HCT116 (cell line): Measurements from ENCODE around the gene CDH23. TPM values are rescaled to one million over a fixed set of nuclear protein-coding genes. Genes with fewer than 3 reads are reported as not detected.

Experiments
- ATAC-seq: fragments of 200-7000 bp; cut with Tn5 transposase; 2 replicates; pipeline ENCODE4 v1.9.1; 2020; ENCODE audit warnings: mild to moderate bottlenecking, moderate library complexity
- BruUV-seq: library from RNA; stranded (reverse); fragments of 400-500 nt; replicated peaks from 2 replicates; lab custom pipeline; 2021; lab: Mats Ljungman, UMichigan
- CTCF ChIA-PET: fragments of 300-600 bp; sonication (Branson Sonifier 250); formaldehyde crosslinking; loops from one replicate; lab custom pipeline; 2021; ENCODE audit warnings: antibody characterized with exemption; lab: Charles Lee
- POLR2A ChIA-PET: fragments of 300-600, 350-600 bp; sonication (Branson Sonifier 250); formaldehyde crosslinking; loops from one replicate; lab custom pipeline; 2021; ENCODE audit warnings: antibody characterized with exemption; lab: Charles Lee
- RAD21 ChIA-PET, 2 experiments: fragments of 300-600 bp; sonication (Branson Sonifier 250); formaldehyde crosslinking; loops; one replicate each; lab custom pipeline; 2023; ENCODE audit warnings: low total read pairs in 2 of 2; ENCODE audit not compliant: uncharacterized antibody in 2 of 2, unreplicated experiment in 2 of 2, low non-redundant PET in 1 of 2; lab: Charles Lee
- DNase-seq: peaks from one replicate; pipeline ENCODE4 v3.0.0-alpha.2; 2010; ENCODE audit warnings: low read depth, low spot score
- H2AFZ ChIP-seq: fragments of 200-600 bp; shearing (Covaris generic), sonication (generic); 2 replicates; pipeline ENCODE4 v1.6.1; 2017; ENCODE audit warnings: low read depth, mixed run types, mixed read lengths, antibody characterized with exemption, low read length; ENCODE audit not compliant: poor library complexity, severe bottlenecking
- H3K27ac ChIP-seq: 2 replicates; pipeline ENCODE4 v1.5.1; 2012; ENCODE audit warnings: low read depth, low read length
- H3K27me3 ChIP-seq: fragments of 200-600 bp; sonication (generic); 2 replicates; pipeline ENCODE4 v1.6.1; 2016; ENCODE audit warnings: mixed run types, low read length, mixed read lengths; ENCODE audit not compliant: insufficient read depth
- H3K36me3 ChIP-seq, 2 experiments: fragments of 200-500 bp in 1 of 2; fragments of 200-600 bp in 1 of 2; sonication (Bioruptor generic) in 1 of 2; sonication (generic) in 1 of 2; 2 replicates each; pipeline versions ENCODE4 v1.5.1 to v1.6.1; 2014 to 2016; ENCODE audit warnings: low read length in 2 of 2, inconsistent platforms in 1 of 2, mixed read lengths in 1 of 2, mixed run types in 1 of 2; ENCODE audit not compliant: insufficient read depth in 2 of 2, control insufficient read depth in 1 of 2
- H3K4me1 ChIP-seq, 2 experiments: fragments of 200-600 bp in 1 of 2; sonication (generic) in 1 of 2; 2 replicates each; pipeline versions ENCODE4 v1.5.1 to v1.6.1; 2012 to 2017; ENCODE audit warnings: low read length in 2 of 2, inconsistent platforms in 1 of 2, mild to moderate bottlenecking in 1 of 2, mixed read lengths in 1 of 2, mixed run types in 1 of 2, moderate library complexity in 1 of 2; ENCODE audit not compliant: insufficient read depth in 2 of 2, control insufficient read depth in 1 of 2
- H3K4me2 ChIP-seq: fragments of 200-600 bp; sonication (generic); 2 replicates; pipeline ENCODE4 v1.6.1; 2017; ENCODE audit warnings: mixed run types, low read length, mixed read lengths
- H3K4me3 ChIP-seq, 2 experiments: fragments of 200-600 bp in 1 of 2; sonication (generic) in 1 of 2; replicated peaks in 1 of 2; 2 replicates each; pipeline ENCODE4 v1.5.1; 2011 to 2016; ENCODE audit warnings: low read length in 2 of 2, control low read depth in 1 of 2, low read depth in 1 of 2, mild to moderate bottlenecking in 1 of 2, mixed read lengths in 1 of 2, mixed run types in 1 of 2
- H3K79me2 ChIP-seq: fragments of 200-600 bp; sonication (generic); 2 replicates; pipeline ENCODE4 v1.6.1; 2017; ENCODE audit warnings: mild to moderate bottlenecking, mixed run types, low read length, moderate library complexity, mixed read lengths; ENCODE audit not compliant: insufficient read depth
- H3K9ac ChIP-seq: fragments of 200-600 bp; sonication (generic); 2 replicates; pipeline ENCODE4 v1.6.1; 2016; ENCODE audit warnings: low read length, mixed read lengths
- H3K9me2 ChIP-seq: fragments of 200-600 bp; sonication (generic), shearing (Covaris generic); 2 replicates; pipeline ENCODE4 v1.6.1; 2017; ENCODE audit warnings: mixed run types, mild to moderate bottlenecking, moderate library complexity; ENCODE audit not compliant: insufficient read depth
- H3K9me3 ChIP-seq, 2 experiments: fragments of 200-500 bp in 1 of 2; fragments of 200-600 bp in 1 of 2; sonication (Bioruptor generic) in 1 of 2; sonication (generic) in 1 of 2; 2 replicates each; pipeline ENCODE4 v1.6.1; 2014 to 2017; ENCODE audit warnings: low read length in 2 of 2, mixed read lengths in 2 of 2, inconsistent platforms in 1 of 2, low read depth in 1 of 2, mild to moderate bottlenecking in 1 of 2, mixed run types in 1 of 2, moderate library complexity in 1 of 2; ENCODE audit not compliant: control insufficient read depth in 1 of 2, insufficient read depth in 1 of 2
- H4K20me1 ChIP-seq: fragments of 200-600 bp; sonication (generic), shearing (Covaris generic); 2 replicates; pipeline ENCODE4 v1.6.1; 2017; ENCODE audit warnings: mixed run types, mild to moderate bottlenecking, moderate library complexity; ENCODE audit not compliant: insufficient read depth
- CTCF ChIP-seq, 3 experiments: fragments of 200-600 bp in 1 of 3; sonication (generic) in 1 of 3; IDR thresholded peaks in 2 of 3; conservative IDR thresholded peaks in 1 of 3; 2 replicates each; pipeline ENCODE4 v1.5.1; 2012 to 2017; ENCODE audit warnings: low read depth in 2 of 3, low read length in 2 of 3, antibody characterized with exemption in 1 of 3, borderline replicate concordance in 1 of 3, control low read depth in 1 of 3, mild to moderate bottlenecking in 1 of 3, mixed read lengths in 1 of 3, mixed run types in 1 of 3, moderate library complexity in 1 of 3; ENCODE audit not compliant: insufficient read depth in 1 of 3
- EZH2phosphoT487 ChIP-seq: fragments of 200-600 bp; IDR thresholded peaks from 2 replicates; pipeline ENCODE4 v1.6.1; 2018; ENCODE audit warnings: antibody characterized with exemption, borderline replicate concordance
- JUND ChIP-seq: IDR thresholded peaks from 2 replicates; pipeline ENCODE4 v1.6.1; 2012
- MAX ChIP-seq: IDR thresholded peaks from 2 replicates; pipeline ENCODE4 v1.6.1; 2012
- TCF7L2 ChIP-seq: IDR thresholded peaks from 2 replicates; pipeline ENCODE4 v1.7.0; 2011; ENCODE audit warnings: borderline replicate concordance, inconsistent platforms; ENCODE audit not compliant: insufficient read depth, insufficient read length; ENCODE audit errors: extremely low read depth
- YY1 ChIP-seq: IDR thresholded peaks from 2 replicates; pipeline ENCODE4 v1.6.1; 2011; ENCODE audit warnings: low read length, low read depth, moderate library complexity, mild to moderate bottlenecking; ENCODE audit not compliant: insufficient replicate concordance; ENCODE audit errors: extremely low read depth
- intact Hi-C: fragments of 100-400 bp; cut with micrococcal nuclease; formaldehyde crosslinking; loops from 2 replicates; pipeline ENCODE4 v1.10.0; 2022
- total RNA-seq: library from RNA; stranded (reverse); gene quantifications from one replicate; pipeline ENCODE4 v1.2.1, GENCODE V29; 2021; ENCODE audit not compliant: unreplicated experiment

CDH23 gene
- total RNA-seq, 1 experiment from 2014 or later: not detected

GRCh38 chr10:71804077-71804476 is 407.4 kb downstream of the CDH23 start:
- ATAC-seq (no peak), DNase-seq (no peak)
- Histone ChIP-seq H3K79me2 (no peaks in the 10 kb centered on the region), H3K4me3 (no peak overlapping the region), H3K4me1 (peaks cover 3 to 9% of the 10 kb centered on the region in 2 experiments; a peak in 3 of 4 replicates), H3K36me3 (no peaks in the 10 kb centered on the region), H3K9me2 (no peaks in the 10 kb centered on the region), H3K27me3 (no peaks in the 10 kb centered on the region), H3K9me3 (no peaks in the 10 kb centered on the region), H3K4me2 (no peak overlapping the region), H4K20me1 (no peaks in the 10 kb centered on the region), H3K27ac (no peak overlapping the region), H2AFZ (no peak overlapping the region), H3K9ac (no peak overlapping the region)
- ChIA-PET CTCF (no interaction called here), POLR2A (no interaction called here), RAD21 (no interaction called here)
- no peak for TF ChIP-seq YY1
- TF ChIP-seq MAX: no peak
- TF ChIP-seq TCF7L2: no peak
- no peak for TF ChIP-seq EZH2phosphoT487
- no TSS peak for BruUV-seq
- intact Hi-C loops: no loop called here

- H3K27ac ChIP-seq: no peak overlapping the region
- no peak overlapping the region for H3K9ac ChIP-seq
- ATAC-seq (peak; percentile 93), DNase-seq (peak; percentile 10)
- H3K9me3 ChIP-seq: no peaks in the 10 kb centered on the region
- no peak overlapping the region for H3K4me3 ChIP-seq
- POLR2A ChIA-PET: interaction anchor here (0.6 to 0.9 kb wide), 2 partner anchors 44 to 45 kb away, joined by 3 read pairs; partner anchors contain the start of gene PSAP
- BruUV-seq: no TSS peak
- H3K4me1 ChIP-seq: peaks cover 3 to 9% of the 10 kb centered on the region in 2 experiments; a peak in 3 of 4 replicates
- no peaks in the 10 kb centered on the region for H3K9me2 ChIP-seq
- TF ChIP-seq CTCF (IDR thresholded peaks at IDR 0.05 in 2 of 3, conservative IDR thresholded peaks at IDR 0.05 in 1 of 3; ENCODE audit: borderline replicate concordance in 1 of 3, insufficient read depth in 1 of 3, low read depth in 2 of 3, low read length in 2 of 3) (no peak), JUND (no peak), TCF7L2 (no peak), EZH2phosphoT487 (no peak), MAX (no peak)
- intact Hi-C loops: no loop called here
- H4K20me1 ChIP-seq: no peaks in the 10 kb centered on the region
- no peaks in the 10 kb centered on the region for H3K79me2 ChIP-seq
- H3K4me2 ChIP-seq: peak overlapping the region; percentile 41; the same call in 1 of the 2 replicates
- H2AFZ ChIP-seq: peak overlapping the region; percentile 86
- CTCF ChIA-PET: no interaction called here
- no peaks in the 10 kb centered on the region for H3K36me3 ChIP-seq
- RAD21 ChIA-PET: no interaction called here
- no peaks in the 10 kb centered on the region for H3K27me3 ChIP-seq
Observed at GRCh38 chr10:71805776-71806703, 409.3 kb downstream of the CDH23 start.
